Measurements from ENCODE around the gene SLC6A12. TPM values are rescaled to one million over a fixed set of nuclear protein-coding genes. Genes with fewer than 3 reads are reported as not detected.

SLC6A12 gene
- total RNA-seq, 4 donors from 2014 or later, result 1.7 to 7.9 TPM; not detected in 2

- no peaks in the 10 kb centered on the region for H3K9me3 ChIP-seq
- no peak overlapping the region for H3K27ac ChIP-seq
- H3K4me1 ChIP-seq, result no peaks in the 10 kb centered on the region
- no peaks in the 10 kb centered on the region for H3K27me3 ChIP-seq
- H3K4me3 ChIP-seq, result no peak overlapping the region
- no peak for DNase-seq
- H3K36me3 ChIP-seq, result no peaks in the 10 kb centered on the region
- no peak for TF ChIP-seq POLR2A (IDR thresholded peaks at IDR 0.05)
- TF ChIP-seq, protein P1, sequence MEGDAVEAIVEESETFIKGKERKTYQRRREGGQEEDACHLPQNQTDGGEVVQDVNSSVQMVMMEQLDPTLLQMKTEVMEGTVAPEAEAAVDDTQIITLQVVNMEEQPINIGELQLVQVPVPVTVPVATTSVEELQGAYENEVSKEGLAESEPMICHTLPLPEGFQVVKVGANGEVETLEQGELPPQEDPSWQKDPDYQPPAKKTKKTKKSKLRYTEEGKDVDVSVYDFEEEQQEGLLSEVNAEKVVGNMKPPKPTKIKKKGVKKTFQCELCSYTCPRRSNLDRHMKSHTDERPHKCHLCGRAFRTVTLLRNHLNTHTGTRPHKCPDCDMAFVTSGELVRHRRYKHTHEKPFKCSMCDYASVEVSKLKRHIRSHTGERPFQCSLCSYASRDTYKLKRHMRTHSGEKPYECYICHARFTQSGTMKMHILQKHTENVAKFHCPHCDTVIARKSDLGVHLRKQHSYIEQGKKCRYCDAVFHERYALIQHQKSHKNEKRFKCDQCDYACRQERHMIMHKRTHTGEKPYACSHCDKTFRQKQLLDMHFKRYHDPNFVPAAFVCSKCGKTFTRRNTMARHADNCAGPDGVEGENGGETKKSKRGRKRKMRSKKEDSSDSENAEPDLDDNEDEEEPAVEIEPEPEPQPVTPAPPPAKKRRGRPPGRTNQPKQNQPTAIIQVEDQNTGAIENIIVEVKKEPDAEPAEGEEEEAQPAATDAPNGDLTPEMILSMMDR (IDR thresholded peaks at IDR 0.05), result no peak
Measured at GRCh38 chr12:221736-222135, 7.8 kb upstream of the SLC6A12 start.

DNA sequence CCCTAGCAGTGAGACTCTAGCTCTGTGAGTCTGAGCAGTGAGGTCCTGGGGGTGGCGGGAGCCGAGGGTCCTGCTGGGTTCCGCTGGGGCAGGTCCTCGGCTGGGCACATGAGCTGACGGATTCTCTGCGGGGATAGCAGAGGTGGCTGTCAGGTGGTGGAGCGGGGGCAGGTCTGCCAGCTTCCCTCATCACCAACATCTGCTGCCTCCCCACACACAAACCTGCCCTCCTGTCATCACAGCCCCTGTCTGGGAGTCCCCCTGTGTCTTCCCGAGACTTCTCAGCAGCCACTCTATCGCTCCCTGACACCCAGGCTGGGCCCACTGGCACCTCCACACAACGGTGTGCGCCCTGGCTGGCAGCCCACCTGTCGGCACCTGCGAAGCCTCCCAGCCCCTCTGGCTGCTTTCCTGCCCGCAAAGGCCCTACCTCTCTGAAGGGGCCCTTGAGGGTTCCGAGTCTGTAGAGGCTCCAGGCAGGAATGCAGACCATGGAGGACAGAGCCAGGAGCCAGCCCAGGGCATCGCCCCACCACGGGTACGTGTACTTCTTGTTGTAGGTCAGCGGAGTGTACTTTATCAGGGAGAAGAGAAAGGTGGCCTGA lies 7.1 kb upstream of the SLC6A12 start:
- TF ChIP-seq, protein P1 (IDR thresholded peaks at IDR 0.05), result no peak
- TF ChIP-seq POLR2A (IDR thresholded peaks at IDR 0.05), result no peak

DNA sequence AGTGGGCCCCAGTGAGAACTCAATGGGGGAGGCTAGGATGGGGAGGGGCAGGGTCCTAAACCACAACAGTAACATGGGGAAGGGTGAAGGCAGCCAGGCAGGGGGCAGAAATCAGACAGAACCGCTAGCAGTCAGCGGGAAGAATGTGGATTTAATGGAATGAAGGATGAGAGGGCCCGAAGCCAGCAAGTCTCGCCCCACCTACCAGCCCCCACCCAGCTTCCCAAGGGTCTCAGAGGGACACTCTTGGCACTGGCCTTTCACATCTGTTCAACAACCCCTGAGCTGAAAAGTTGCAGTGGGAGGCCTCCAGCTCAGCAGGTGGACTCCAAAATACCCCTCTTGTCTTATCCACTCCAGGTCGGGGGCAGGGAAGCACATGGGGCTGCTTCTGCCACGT lies 6.5 kb upstream of the SLC6A12 start:
- H3K36me3 ChIP-seq, result no peaks in the 10 kb centered on the region
- H3K27ac ChIP-seq, result no peak overlapping the region
- no peak for DNase-seq
- no peaks in the 10 kb centered on the region for H3K4me1 ChIP-seq
- no peak for TF ChIP-seq POLR2A (IDR thresholded peaks at IDR 0.05)
- TF ChIP-seq, protein P1 (IDR thresholded peaks at IDR 0.05), result no peak
- no peaks in the 10 kb centered on the region for H3K9me3 ChIP-seq
- no peak overlapping the region for H3K4me3 ChIP-seq
- no peaks in the 10 kb centered on the region for H3K27me3 ChIP-seq

More for the DNA sequence above, 7.1 kb upstream of the SLC6A12 start:
- Histone ChIP-seq H3K27ac (no peak overlapping the region), H3K9me3 (no peaks in the 10 kb centered on the region), H3K27me3 (no peaks in the 10 kb centered on the region), H3K4me1 (no peaks in the 10 kb centered on the region), H3K36me3 (no peaks in the 10 kb centered on the region), H3K4me3 (no peak overlapping the region)
- DNase-seq, result no peak

GRCh38 chr12:219891-220352 lies 6.0 kb upstream of the SLC6A12 start:
- no peak for TF ChIP-seq POLR2A (IDR thresholded peaks at IDR 0.05)
- TF ChIP-seq, protein P1 (IDR thresholded peaks at IDR 0.05), result peak in 4 of 6 experiments; percentile 55 to 85 (median 76)
- H3K4me3 ChIP-seq, result no peak overlapping the region
- H3K27ac ChIP-seq, result no peak overlapping the region
- no peaks in the 10 kb centered on the region for H3K9me3 ChIP-seq
- H3K4me1 ChIP-seq, result no peaks in the 10 kb centered on the region
- H3K36me3 ChIP-seq, result no peaks in the 10 kb centered on the region
- peak in 2 of 3 donors; percentile 76 to 80 for DNase-seq
- H3K27me3 ChIP-seq, result no peaks in the 10 kb centered on the region

DNA sequence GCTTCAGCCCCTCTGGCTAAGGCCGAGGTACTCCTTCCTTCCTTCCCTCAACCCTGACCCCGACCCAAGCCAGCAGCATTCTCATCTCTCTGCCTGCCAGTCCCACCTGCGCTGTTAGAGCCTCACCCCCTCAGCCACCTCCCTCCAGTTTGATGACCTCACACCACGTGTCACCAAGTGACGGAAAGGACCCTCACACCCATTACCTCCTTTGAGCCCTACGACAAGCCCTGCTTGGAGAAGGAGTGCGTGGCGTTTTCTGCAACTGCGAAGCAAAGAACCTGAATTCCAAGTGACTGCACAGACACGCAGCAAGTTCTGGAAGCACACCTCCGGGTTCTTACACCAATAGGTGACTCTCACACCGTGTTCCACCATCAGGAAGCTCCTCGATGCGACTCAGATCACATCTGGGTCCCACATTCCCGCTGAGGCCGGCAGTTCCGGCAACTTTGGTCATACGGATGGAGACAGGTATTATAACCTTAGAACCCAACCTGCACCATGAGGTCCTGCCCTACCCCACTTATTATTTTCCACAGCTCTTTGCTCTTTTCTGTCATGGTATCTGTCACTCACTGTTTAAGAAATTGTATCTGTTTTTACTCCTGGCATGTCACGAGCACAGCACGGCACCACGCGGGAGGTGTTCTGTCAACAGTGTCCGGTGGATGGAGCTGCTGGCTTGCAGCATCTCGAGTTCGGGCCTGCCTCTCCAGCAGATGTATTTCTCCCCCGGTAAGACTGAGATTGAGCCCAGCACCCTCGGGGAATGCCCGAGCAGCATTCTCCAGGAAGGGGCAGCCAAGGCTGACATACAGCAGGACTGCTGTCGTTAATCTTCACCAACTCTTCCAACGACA lies 5.0 kb upstream of the SLC6A12 start:
- H3K36me3 ChIP-seq, result no peaks in the 10 kb centered on the region
- no peak for DNase-seq
- H3K27me3 ChIP-seq, result no peaks in the 10 kb centered on the region
- TF ChIP-seq, protein P1 (IDR thresholded peaks at IDR 0.05), result no peak
- no peak for TF ChIP-seq POLR2A (IDR thresholded peaks at IDR 0.05)
- no peak overlapping the region for H3K27ac ChIP-seq
- no peak overlapping the region for H3K4me3 ChIP-seq
- no peaks in the 10 kb centered on the region for H3K9me3 ChIP-seq
- no peaks in the 10 kb centered on the region for H3K4me1 ChIP-seq

Measured in Peyer's patch (tissue), 4 donors.